8988T (cell line): ENCODE results near the gene FLT4.
"Not testable (repeated sequence)": the region's sequence is repeated elsewhere in the genome, so short reads cannot be mapped to it uniquely, and the experiment has no call there.

ENCODE experiments used
- DNase-seq: peaks from one replicate; pipeline ENCODE4 v3.0.0; 2011

FLT4 gene

GRCh38 chr5:180649297-180650039 is at the start of gene FLT4:
Gene FLT4 (minus strand): TSS chr5:180649600. CDS start chr5:180649545, 55 bp downstream.
- no peak for DNase-seq

GRCh38 chr5:180699042-180699441 is 49.6 kb upstream of the FLT4 start:
- no peak for DNase-seq

GRCh38 chr5:180696116-180696515 is 46.7 kb upstream of the FLT4 start:
- no peak for DNase-seq

- DNase-seq, result no peak
Observed at GRCh38 chr5:180692429-180692828, 43.0 kb upstream of the FLT4 start.

- no peak for DNase-seq
Observed at GRCh38 chr5:180691046-180691445, 41.6 kb upstream of the FLT4 start.

GRCh38 chr5:180690562-180690961 is 41.2 kb upstream of the FLT4 start:
- DNase-seq, result no peak

GRCh38 chr5:180689775-180690174 is 40.4 kb upstream of the FLT4 start:
- DNase-seq, result no peak

- DNase-seq, result no peak
Observed at GRCh38 chr5:180689071-180689694, 39.8 kb upstream of the FLT4 start.

- no peak for DNase-seq
Observed at GRCh38 chr5:180688330-180689070, 39.1 kb upstream of the FLT4 start.

GRCh38 chr5:180686799-180687198 is 37.4 kb upstream of the FLT4 start:
- DNase-seq, result not testable (repeated sequence)

GRCh38 chr5:180684623-180685161 is 35.3 kb upstream of the FLT4 start:
- no peak for DNase-seq

- DNase-seq, result no peak
Observed at GRCh38 chr5:180683220-180683922, 34.0 kb upstream of the FLT4 start.

GRCh38 chr5:180682560-180682959 is 33.2 kb upstream of the FLT4 start:
- DNase-seq, result no peak

GRCh38 chr5:180682008-180682407 is 32.6 kb upstream of the FLT4 start:
- DNase-seq, result not testable (repeated sequence)

GRCh38 chr5:180678319-180678718 is 28.9 kb upstream of the FLT4 start:
- not testable (repeated sequence) for DNase-seq

- DNase-seq, result no peak
Observed at GRCh38 chr5:180675036-180675635, 25.7 kb upstream of the FLT4 start.

GRCh38 chr5:180674090-180674475 is 24.7 kb upstream of the FLT4 start:
- DNase-seq, result not testable (repeated sequence)

- DNase-seq, result no peak
Observed at GRCh38 chr5:180673371-180674089, 24.1 kb upstream of the FLT4 start.

- not testable (repeated sequence) for DNase-seq
Observed at GRCh38 chr5:180671958-180672524, 22.6 kb upstream of the FLT4 start.

GRCh38 chr5:180670586-180671359 is 21.4 kb upstream of the FLT4 start:
- no peak for DNase-seq

GRCh38 chr5:180670157-180670556 is 20.8 kb upstream of the FLT4 start:
- DNase-seq, result no peak
